Osteoblast (primary cell): ENCODE results near the gene ZNF136. TPM values are rescaled to one million over a fixed set of nuclear protein-coding genes. Genes with fewer than 3 reads are reported as not detected.

Experiments
- DNase-seq: peaks from one replicate; pipeline ENCODE4 v3.0.0; 2011; ENCODE audit warnings: low spot score, mixed read lengths; ENCODE audit not compliant: insufficient read length; ENCODE audit errors: missing footprints
- H2AFZ ChIP-seq: 2 replicates; pipeline ENCODE4 v1.6.0; 2011; ENCODE audit warnings: mild to moderate bottlenecking, low read length
- H3K27ac ChIP-seq: 2 replicates; pipeline ENCODE4 v1.5.1; 2011; ENCODE audit warnings: mild to moderate bottlenecking, low read depth, low read length, moderate library complexity
- H3K27me3 ChIP-seq: 2 replicates; pipeline ENCODE4 v1.6.0; 2012; ENCODE audit warnings: mild to moderate bottlenecking, control low read depth, inconsistent platforms, low read length, moderate library complexity; ENCODE audit not compliant: insufficient read depth
- H3K36me3 ChIP-seq: 2 replicates; pipeline ENCODE4 v1.5.1; 2011; ENCODE audit warnings: mild to moderate bottlenecking, low read length, control low read depth, moderate library complexity; ENCODE audit not compliant: insufficient read depth
- H3K4me1 ChIP-seq: 2 replicates; pipeline ENCODE4 v1.5.1; 2011; ENCODE audit warnings: mild to moderate bottlenecking, low read length, control low read depth, moderate library complexity; ENCODE audit not compliant: insufficient read depth
- H3K4me2 ChIP-seq: 2 replicates; pipeline ENCODE4 v1.6.0; 2011; ENCODE audit warnings: mild to moderate bottlenecking, low read length; ENCODE audit not compliant: insufficient read depth
- H3K4me3 ChIP-seq: fragments of 200-600 bp; sonication (generic); 3 replicates; pipeline ENCODE4 v1.5.1; 2012; ENCODE audit warnings: mild to moderate bottlenecking, low read length, inconsistent platforms; ENCODE audit not compliant: insufficient read depth
- H3K79me2 ChIP-seq: 2 replicates; pipeline ENCODE4 v1.6.0; 2012; ENCODE audit warnings: mild to moderate bottlenecking, low read length, control low read depth, inconsistent platforms; ENCODE audit not compliant: insufficient read depth
- H3K9me3 ChIP-seq: 2 replicates; pipeline ENCODE4 v1.5.1; 2011; ENCODE audit warnings: low read depth, low read length, control low read depth
- H4K20me1 ChIP-seq: 2 replicates; pipeline ENCODE4 v1.6.0; 2012; ENCODE audit warnings: mild to moderate bottlenecking, low read length, control low read depth; ENCODE audit not compliant: insufficient read depth
- CTCF ChIP-seq: IDR thresholded peaks from 2 replicates; pipeline ENCODE4 v1.5.1; 2011; ENCODE audit warnings: mild to moderate bottlenecking, low read depth, low read length, moderate library complexity; ENCODE audit errors: extremely low read depth
- total RNA-seq: library from RNA; depleted of rRNA; stranded (reverse); fragments of >200 nt; gene quantifications from 2 replicates; pipeline ENCODE4 v1.2.3, GENCODE V29; 2012

The ZNF136 gene
- total RNA-seq, 1 donor: 8.7 TPM

- no peak for TF ChIP-seq CTCF
- H3K79me2 ChIP-seq: peaks cover 47% of the 10 kb centered on the region
- H2AFZ ChIP-seq: peak within 1 kb of the TSS; percentile 91
- H3K27me3 ChIP-seq: no peaks in the 10 kb centered on the region
- H3K4me2 ChIP-seq: peak within 1 kb of the TSS; percentile 80
- DNase-seq: peak; percentile 94
- no peaks in the 10 kb centered on the region for H3K9me3 ChIP-seq
- H3K36me3 ChIP-seq: peaks cover 14% of the 10 kb centered on the region
- H4K20me1 ChIP-seq: peaks cover 3% of the 10 kb centered on the region
- H3K4me3 ChIP-seq: peak within 1 kb of the TSS; percentile 98
- H3K4me1 ChIP-seq: peaks cover 7% of the 10 kb centered on the region
- peak within 1 kb of the TSS; percentile 65 for H3K27ac ChIP-seq
Measured at GRCh38 chr19:12156223-12157058, 6.5 kb upstream of the ZNF136 start, which contains the start of gene ZNF625. TSS of gene ZNF625 (minus strand) at chr19:12156734. CDS start at chr19:12156558, 176 bp downstream.

- Histone ChIP-seq H4K20me1 (peaks cover 4% of the 10 kb centered on the region), H3K4me3 (no peak overlapping the region), H3K9me3 (no peaks in the 10 kb centered on the region), H3K27me3 (no peaks in the 10 kb centered on the region), H3K4me2 (no peak overlapping the region), H3K36me3 (no peaks in the 10 kb centered on the region), H3K79me2 (peaks cover 35% of the 10 kb centered on the region), H3K27ac (no peak overlapping the region), H2AFZ (no peak overlapping the region), H3K4me1 (peaks cover 16% of the 10 kb centered on the region)
- no peak for TF ChIP-seq CTCF
- no peak for DNase-seq
Measured at GRCh38 chr19:12159773-12160414, 3.0 kb upstream of the ZNF136 start.

- no peak for TF ChIP-seq CTCF
- H3K9me3 ChIP-seq: no peaks in the 10 kb centered on the region
- peak overlapping the region; percentile 90 for H3K27ac ChIP-seq
Measured at GRCh38 chr19:12162513-12162881, 399 bp upstream of the ZNF136 start.

GRCh38 chr19:12163826-12164225, 930 bp downstream of the ZNF136 start:
- DNase-seq: peak; percentile 86
- peaks cover 51% of the 10 kb centered on the region for H3K79me2 ChIP-seq

More at GRCh38 chr19:12162513-12162881, 399 bp upstream of the ZNF136 start:
- Histone ChIP-seq H3K79me2 (peaks cover 41% of the 10 kb centered on the region), H4K20me1 (peaks cover 9% of the 10 kb centered on the region), H3K4me1 (peaks cover 9% of the 10 kb centered on the region), H3K27me3 (no peaks in the 10 kb centered on the region), H3K36me3 (peaks cover 9% of the 10 kb centered on the region), H2AFZ (peak overlapping the region; percentile 93), H3K4me2 (peak overlapping the region; percentile 84), H3K4me3 (peak overlapping the region; percentile 94)
- no peak for DNase-seq

More at GRCh38 chr19:12163826-12164225, 930 bp downstream of the ZNF136 start:
- Histone ChIP-seq H3K27me3 (no peaks in the 10 kb centered on the region), H4K20me1 (peaks cover 9% of the 10 kb centered on the region), H3K36me3 (peaks cover 9% of the 10 kb centered on the region), H3K4me3 (peak overlapping the region; percentile 94), H2AFZ (peak overlapping the region; percentile 93), H3K4me1 (peaks cover 9% of the 10 kb centered on the region), H3K9me3 (no peaks in the 10 kb centered on the region), H3K27ac (peak overlapping the region; percentile 90), H3K4me2 (peak overlapping the region; percentile 84)
- no peak for TF ChIP-seq CTCF
